WI38 (cell line): ENCODE data around the gene CYP26C1.
"Not testable (repeated sequence)": the region's sequence is repeated elsewhere in the genome, so short reads cannot be mapped to it uniquely, and the experiment has no call there.

Experiments
- H3K4me3 ChIP-seq: 2 replicates; pipeline ENCODE4 v1.5.1; 2011; ENCODE audit warnings: low read depth, mild to moderate bottlenecking, control low read depth, low read length
- TF ChIP-seq, protein P1 (sequence below): IDR thresholded peaks from 2 replicates; pipeline ENCODE4 v1.5.1; 2012; ENCODE audit warnings: low read depth, mild to moderate bottlenecking, control low read depth, low read length

CYP26C1 gene

GRCh38 chr10:93099670-93100069 lies 39.1 kb downstream of the CYP26C1 start:
- TF ChIP-seq, protein P1, sequence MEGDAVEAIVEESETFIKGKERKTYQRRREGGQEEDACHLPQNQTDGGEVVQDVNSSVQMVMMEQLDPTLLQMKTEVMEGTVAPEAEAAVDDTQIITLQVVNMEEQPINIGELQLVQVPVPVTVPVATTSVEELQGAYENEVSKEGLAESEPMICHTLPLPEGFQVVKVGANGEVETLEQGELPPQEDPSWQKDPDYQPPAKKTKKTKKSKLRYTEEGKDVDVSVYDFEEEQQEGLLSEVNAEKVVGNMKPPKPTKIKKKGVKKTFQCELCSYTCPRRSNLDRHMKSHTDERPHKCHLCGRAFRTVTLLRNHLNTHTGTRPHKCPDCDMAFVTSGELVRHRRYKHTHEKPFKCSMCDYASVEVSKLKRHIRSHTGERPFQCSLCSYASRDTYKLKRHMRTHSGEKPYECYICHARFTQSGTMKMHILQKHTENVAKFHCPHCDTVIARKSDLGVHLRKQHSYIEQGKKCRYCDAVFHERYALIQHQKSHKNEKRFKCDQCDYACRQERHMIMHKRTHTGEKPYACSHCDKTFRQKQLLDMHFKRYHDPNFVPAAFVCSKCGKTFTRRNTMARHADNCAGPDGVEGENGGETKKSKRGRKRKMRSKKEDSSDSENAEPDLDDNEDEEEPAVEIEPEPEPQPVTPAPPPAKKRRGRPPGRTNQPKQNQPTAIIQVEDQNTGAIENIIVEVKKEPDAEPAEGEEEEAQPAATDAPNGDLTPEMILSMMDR = no peak
- no peak overlapping the region for H3K4me3 ChIP-seq

- H3K4me3 ChIP-seq = not testable (repeated sequence)
These were observed 40.5 kb downstream of the CYP26C1 start for GRCh38 chr10:93101148-93101547.

DNA sequence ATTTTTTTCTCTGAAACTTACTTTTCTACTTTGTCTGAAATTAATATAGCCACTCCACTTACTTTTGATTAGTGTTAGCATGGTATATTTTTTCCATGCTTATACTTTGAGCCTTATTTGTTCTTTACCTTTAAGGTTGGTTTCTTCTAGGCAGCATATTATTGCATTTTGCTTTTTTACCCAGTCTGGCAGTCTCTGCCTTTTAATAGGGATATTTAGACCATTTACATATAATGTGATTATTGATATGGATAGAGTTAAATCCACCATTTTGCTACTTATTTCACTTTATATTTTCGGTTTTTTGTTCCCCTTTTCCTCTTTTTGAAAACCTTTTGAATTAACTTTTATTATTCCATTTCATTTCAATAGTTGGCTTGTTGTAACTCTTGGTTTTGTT lies 43.4 kb downstream of the CYP26C1 start:
- no peak overlapping the region for H3K4me3 ChIP-seq
- TF ChIP-seq, protein P1 = no peak

DNA sequence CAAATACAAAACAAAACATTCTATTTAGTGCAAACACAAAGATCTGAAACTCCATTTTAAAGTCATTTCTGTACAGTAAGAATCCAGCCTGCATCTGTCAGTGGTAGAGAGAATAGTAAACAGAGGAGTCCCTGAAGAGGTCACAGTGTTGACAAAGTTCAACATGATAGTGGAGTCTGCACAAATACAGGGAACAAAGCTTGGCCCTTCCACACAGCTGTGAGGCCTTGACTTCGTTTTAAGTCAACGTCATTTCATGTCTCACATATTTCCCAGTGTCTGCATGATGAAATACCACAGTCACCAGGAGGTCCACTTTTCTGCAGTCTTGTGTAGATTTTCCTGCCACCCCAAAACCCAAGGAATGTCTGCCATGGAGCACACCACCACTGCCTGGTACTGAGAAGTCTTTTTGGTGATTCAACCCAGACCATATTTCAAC lies 46.1 kb downstream of the CYP26C1 start:
- TF ChIP-seq, protein P1 = no peak
- no peak overlapping the region for H3K4me3 ChIP-seq

DNA sequence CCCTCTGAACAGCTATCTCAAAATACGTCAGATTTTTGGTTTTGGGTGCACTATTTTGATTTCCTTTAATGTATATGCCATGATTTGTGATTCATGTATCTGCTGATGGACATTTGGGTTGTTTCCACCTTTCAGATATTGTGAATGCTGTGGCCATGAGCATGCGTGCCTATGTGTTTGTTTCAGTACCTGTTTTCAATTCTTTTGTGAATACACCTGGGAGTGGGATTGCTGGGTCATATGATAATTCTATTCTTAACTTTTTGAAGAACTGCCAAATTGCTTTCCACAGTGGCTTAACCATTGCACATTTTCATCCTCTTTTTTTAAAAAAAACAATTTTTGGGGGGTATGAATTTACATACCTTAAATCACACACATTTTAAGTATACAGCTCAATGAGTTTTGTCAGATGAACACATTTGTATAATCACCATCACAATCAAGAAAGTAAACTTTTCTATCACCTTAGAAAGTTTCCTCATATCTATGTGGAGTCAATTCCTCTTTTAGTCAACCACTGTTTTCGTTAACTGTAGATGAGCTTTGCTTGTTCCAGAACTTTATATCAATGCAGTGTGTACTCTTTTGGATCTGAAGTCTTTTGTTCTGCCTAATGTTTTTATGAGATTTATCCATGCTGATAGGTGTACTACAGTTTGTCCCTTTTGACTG lies 50.0 kb downstream of the CYP26C1 start:
- H3K4me3 ChIP-seq = no peak overlapping the region
- TF ChIP-seq, protein P1 = no peak

GRCh38 chr10:93113042-93113441 lies 52.4 kb downstream of the CYP26C1 start:
- TF ChIP-seq, protein P1 = no peak
- no peak overlapping the region for H3K4me3 ChIP-seq

GRCh38 chr10:93115661-93116383 lies 55.2 kb downstream of the CYP26C1 start:
- no peak overlapping the region for H3K4me3 ChIP-seq
- TF ChIP-seq, protein P1 = 0 out of 2 replicates have a peak, but pooled peaks have one; percentile 16
